T-cell (primary cell): Measurements from ENCODE around the gene RNF32. TPM values are rescaled to one million over a fixed set of nuclear protein-coding genes. Genes with fewer than 3 reads are reported as not detected.

Source experiments
- ATAC-seq, 4 experiments: fragments of 200-7000 bp in 3 of 4; fragments of 150-1000 bp in 1 of 4; cut with Tn5 transposase; replicated peaks in 1 of 4; 1 replicate in 3 of 4; 2 replicates in 1 of 4; pipeline ENCODE4 v1.10.0; 2021; ENCODE audit warnings: moderate library complexity in 3 of 4, mild to moderate bottlenecking in 2 of 4, moderate number of reproducible peaks in 1 of 4
- CTCF ChIA-PET, 2 donors: fragments of 300-600 bp; sonication (Branson Sonifier 250); formaldehyde crosslinking; loops; one replicate each; lab custom pipeline; 2022; ENCODE audit warnings: antibody characterized with exemption in 2 of 2; lab: Charles Lee
- POLR2A ChIA-PET, 2 donors: fragments of 300-600 bp; sonication (Branson Sonifier 250); formaldehyde crosslinking; loops; one replicate each; lab custom pipeline; 2022; ENCODE audit warnings: antibody characterized with exemption in 2 of 2; lab: Charles Lee
- DNase-seq, 35 experiments: peaks; one replicate each; pipeline versions ENCODE4 v3.0.0 to v3.0.0-alpha.2; 2013 to 2023
- H3K27ac ChIP-seq: one replicate; pipeline ENCODE4 v1.5.1; 2013; ENCODE audit warnings: low read length
- H3K27me3 ChIP-seq, 2 experiments: replicated peaks in 1 of 2; 1 replicate in 1 of 2; 2 replicates in 1 of 2; pipeline versions ENCODE4 v1.6.1 to v1.7.0; 2013; ENCODE audit warnings: low read length in 1 of 2, mixed read lengths in 1 of 2; ENCODE audit not compliant: control insufficient read depth in 2 of 2, insufficient read depth in 2 of 2; ENCODE audit errors: extremely low read depth in 1 of 2
- H3K36me3 ChIP-seq, 2 donors: 1 replicate in 1 of 2; 2 replicates in 1 of 2; pipeline versions ENCODE4 v1.6.1 to v1.7.0; 2013; ENCODE audit warnings: low read length in 1 of 2; ENCODE audit not compliant: control insufficient read depth in 2 of 2, insufficient read depth in 1 of 2; ENCODE audit errors: extremely low read depth in 1 of 2
- H3K4me1 ChIP-seq, 2 experiments: 1 replicate in 1 of 2; 2 replicates in 1 of 2; pipeline versions ENCODE4 v1.6.1 to v1.7.0; 2013; ENCODE audit warnings: low read length in 2 of 2, mixed read lengths in 1 of 2; ENCODE audit not compliant: insufficient read depth in 2 of 2, control insufficient read depth in 1 of 2; ENCODE audit errors: extremely low read depth in 1 of 2
- H3K4me3 ChIP-seq, 2 donors: 1 replicate in 1 of 2; 2 replicates in 1 of 2; pipeline versions ENCODE4 v1.5.1 to v1.7.0; 2013; ENCODE audit warnings: mild to moderate bottlenecking in 2 of 2, low read length in 1 of 2, moderate library complexity in 1 of 2; ENCODE audit not compliant: control insufficient read depth in 1 of 2; ENCODE audit errors: extremely low read depth in 1 of 2
- H3K9me3 ChIP-seq: 2 replicates; pipeline ENCODE4 v1.7.0; 2013
- H3K27ac Mint-ChIP-seq, 2 donors: one replicate each; pipeline ENCODE4 v1.8.0; 2020 to 2021; ENCODE audit warnings: mild to moderate bottlenecking in 2 of 2, mixed read lengths in 2 of 2
- H3K27me3 Mint-ChIP-seq, 2 donors: one replicate each; pipeline ENCODE4 v1.8.0; 2021 to 2022; ENCODE audit warnings: mixed read lengths in 2 of 2
- H3K36me3 Mint-ChIP-seq: one replicate; pipeline ENCODE4 v1.8.0; 2021; ENCODE audit warnings: mixed read lengths
- H3K4me1 Mint-ChIP-seq, 3 donors: one replicate each; pipeline ENCODE4 v1.8.0; 2020 to 2022; ENCODE audit warnings: mixed read lengths in 3 of 3, mild to moderate bottlenecking in 1 of 3
- H3K4me3 Mint-ChIP-seq, 3 donors: one replicate each; pipeline ENCODE4 v1.8.0; 2020 to 2022; ENCODE audit warnings: mild to moderate bottlenecking in 3 of 3, mixed read lengths in 3 of 3, moderate library complexity in 3 of 3
- H3K9me3 Mint-ChIP-seq, 3 donors: one replicate each; pipeline ENCODE4 v1.8.0; 2020 to 2022; ENCODE audit warnings: mixed read lengths in 3 of 3
- WGBS: methylation state at CpG from one replicate; pipeline ENCODE4 v1.1.5; 2013; ENCODE audit warnings: missing lambda C conversion rate; ENCODE audit not compliant: insufficient coverage; 5-methylcytosine and 5-hydroxymethylcytosine counted together
- total RNA-seq, 35 experiments: library from RNA in 6 of 35; stranded (reverse) in 6 of 35; fragments of 120-200 nt in 1 of 35; gene quantifications; one replicate each; pipeline versions ENCODE4 v1.2.1 to v1.2.4 and lab custom pipeline; 2013 to 2026

The RNF32 gene
- 1 to 10 TPM in 2 of 5 donors, under 1 TPM in 2, not detected in 1; 0.41 to 1.4 (median 1.1) TPM for total RNA-seq
- total RNA-seq (2013), result 0.29 TPM
- 0 to 1.4 (median 0.53) reads per million in 29 experiments for total RNA-seq (lab: John Stamatoyannopoulos, UW)

GRCh38 chr7:156640257-156640948 lies at the start of gene RNF32:
RNF32 (plus strand) TSS chr7:156640774; CDS start chr7:156643878, 3,104 bp downstream.
- DNase-seq (peak; percentile 68 to 97 (median 86)), ATAC-seq (peak; percentile 83 to 88 (median 86))
- Histone ChIP-seq H3K9me3 (no peaks in the 10 kb centered on the region), H3K27me3 (peaks cover 3 to 28% of the 10 kb centered on the region in 2 experiments), H3K27ac (peak within 1 kb of the TSS; percentile 25), H3K4me3 (peak within 1 kb of the TSS; percentile 53 to 92), H3K4me1 (peaks cover 2 to 19% of the 10 kb centered on the region in 2 experiments), H3K36me3 (no peaks in the 10 kb centered on the region)
- Mint-ChIP-seq H3K36me3 (no peaks in the 10 kb centered on the region), H3K4me3 (peak within 1 kb of the TSS; percentile 81 to 88 (median 82)), H3K4me1 (peaks cover 8 to 16% (median 15%) of the 10 kb centered on the region in 3 donors), H3K27ac (peak within 1 kb of the TSS; percentile 70 to 93), H3K27me3 (peaks cover 28 to 63% of the 10 kb centered on the region in 2 donors), H3K9me3 (peaks cover 4 to 10% (median 4%) of the 10 kb centered on the region in 3 donors)
- ChIA-PET CTCF (interaction anchor here in 1 of 2 donors (0.7 kb wide), 1 partner anchor 28 kb away, joined by 3 read pairs; no protein-coding TSS in a partner anchor), POLR2A (interaction anchor here in 1 of 2 donors (1.0 kb wide), 1 partner anchor 287 kb away, joined by 4 read pairs; no protein-coding TSS in a partner anchor)
- WGBS, result 3% methylated on average over 85 of the region's 85 CpGs

- Mint-ChIP-seq H3K4me3 (no peak overlapping the region), H3K27ac (no peak overlapping the region), H3K9me3 (peaks cover 7 to 16% (median 15%) of the 10 kb centered on the region in 3 donors), H3K36me3 (no peaks in the 10 kb centered on the region), H3K4me1 (no peaks in the 10 kb centered on the region), H3K27me3 (peaks cover 0 to 20% of the 10 kb centered on the region in 2 donors)
- ChIA-PET POLR2A (no interaction called here), CTCF (no interaction called here)
- no peaks in the 10 kb centered on the region for H3K36me3 ChIP-seq
- H3K27me3 ChIP-seq, result peaks cover 0 to 7% of the 10 kb centered on the region in 2 experiments
- H3K4me3 ChIP-seq, result no peak overlapping the region
- no peaks in the 10 kb centered on the region for H3K4me1 ChIP-seq
- WGBS, result no CpG with 5 or more reads among the region's 4 CpGs
- H3K27ac ChIP-seq, result no peak overlapping the region
- ATAC-seq (no peak), DNase-seq (no peak)
- no peaks in the 10 kb centered on the region for H3K9me3 ChIP-seq
Measured at GRCh38 chr7:156592155-156592884, 48.3 kb upstream of the RNF32 start.

- WGBS, result 73% methylated on average over 2 of the region's 6 CpGs
- no peak overlapping the region for H3K27ac ChIP-seq
- H3K36me3 ChIP-seq, result no peaks in the 10 kb centered on the region
- no peaks in the 10 kb centered on the region for H3K9me3 ChIP-seq
- no peak overlapping the region for H3K27ac Mint-ChIP-seq
- H3K4me3 Mint-ChIP-seq, result no peak overlapping the region
- no peaks in the 10 kb centered on the region for H3K4me1 ChIP-seq
- no peaks in the 10 kb centered on the region for H3K36me3 Mint-ChIP-seq
- ATAC-seq, result no peak
- POLR2A ChIA-PET, result no interaction called here
- H3K27me3 ChIP-seq, result peaks cover 0 to 7% of the 10 kb centered on the region in 2 experiments
- DNase-seq, result no peak
- H3K4me1 Mint-ChIP-seq, result no peaks in the 10 kb centered on the region
- CTCF ChIA-PET, result interaction anchor here in 1 of 2 donors (1.2 kb wide), 1 partner anchor 8 kb away, joined by 3 read pairs; no protein-coding TSS in a partner anchor
- peaks cover 6 to 18% (median 16%) of the 10 kb centered on the region in 3 donors for H3K9me3 Mint-ChIP-seq
- no peak overlapping the region for H3K4me3 ChIP-seq
- peaks cover 0 to 26% of the 10 kb centered on the region in 2 donors for H3K27me3 Mint-ChIP-seq
Measured at GRCh38 chr7:156594283-156595080, 46.1 kb upstream of the RNF32 start.

- no peak for DNase-seq
- H3K27ac ChIP-seq, result no peak overlapping the region
- ChIA-PET CTCF (no interaction called here), POLR2A (no interaction called here)
- no peaks in the 10 kb centered on the region for H3K36me3 Mint-ChIP-seq
- H3K4me1 Mint-ChIP-seq, result no peaks in the 10 kb centered on the region
- peaks cover 0 to 18% of the 10 kb centered on the region in 2 experiments for H3K27me3 ChIP-seq
- H3K4me1 ChIP-seq, result no peaks in the 10 kb centered on the region
- H3K4me3 ChIP-seq, result no peak overlapping the region
- WGBS, result no CpG with 5 or more reads among the region's 8 CpGs
- peaks cover 0 to 3% (median 0%) of the 10 kb centered on the region in 3 donors for H3K9me3 Mint-ChIP-seq
- peaks cover 14 to 19% of the 10 kb centered on the region in 2 donors for H3K27me3 Mint-ChIP-seq
- no peaks in the 10 kb centered on the region for H3K36me3 ChIP-seq
- no peak overlapping the region for H3K27ac Mint-ChIP-seq
- H3K4me3 Mint-ChIP-seq, result no peak overlapping the region
- ATAC-seq, result no peak
- no peaks in the 10 kb centered on the region for H3K9me3 ChIP-seq
Measured at GRCh38 chr7:156600496-156600895, 40.1 kb upstream of the RNF32 start.

GRCh38 chr7:156602283-156602682 lies 38.3 kb upstream of the RNF32 start:
- H3K4me1 ChIP-seq, result peaks cover 0 to 3% of the 10 kb centered on the region in 2 experiments
- H3K4me3 Mint-ChIP-seq, result no peak overlapping the region
- DNase-seq (no peak), ATAC-seq (no peak)
- peaks cover 0 to 30% of the 10 kb centered on the region in 2 experiments for H3K27me3 ChIP-seq
- no peak overlapping the region for H3K4me3 ChIP-seq
- H3K9me3 ChIP-seq, result no peaks in the 10 kb centered on the region
- ChIA-PET CTCF (interaction anchor here in 1 of 2 donors (1.0 kb wide), 1 partner anchor 8 kb away, joined by 3 read pairs; no protein-coding TSS in a partner anchor), POLR2A (no interaction called here)
- H3K36me3 Mint-ChIP-seq, result no peaks in the 10 kb centered on the region
- no peak overlapping the region for H3K27ac ChIP-seq
- peaks cover 14 to 22% of the 10 kb centered on the region in 2 donors for H3K27me3 Mint-ChIP-seq
- no peaks in the 10 kb centered on the region for H3K4me1 Mint-ChIP-seq
- WGBS, result 60% methylated on average over 3 of the region's 4 CpGs
- H3K27ac Mint-ChIP-seq, result no peak overlapping the region
- no peaks in the 10 kb centered on the region for H3K36me3 ChIP-seq
- H3K9me3 Mint-ChIP-seq, result peaks cover 0 to 3% (median 0%) of the 10 kb centered on the region in 3 donors
